HepG2 (cell line): ENCODE measurements around the gene DENND10. TPM values are rescaled to one million over a fixed set of nuclear protein-coding genes. Genes with fewer than 3 reads are reported as not detected.

ENCODE experiments used
- CHD2 ChIP-seq: IDR thresholded peaks from 2 replicates; pipeline ENCODE4 v1.6.1; 2011; ENCODE audit warnings: low read depth, low read length, improper control_type of control experiment
- GLI4 ChIP-seq: sonication (generic); formaldehyde crosslinking; IDR thresholded peaks from 2 replicates; pipeline ENCODE4 v1.5.1; 2020; ENCODE audit warnings: missing genetic modification reagents, mild to moderate bottlenecking, moderate library complexity, borderline replicate concordance
- HMG20A ChIP-seq: IDR thresholded peaks from 2 replicates; pipeline ENCODE4 v1.6.1; 2016; ENCODE audit warnings: borderline replicate concordance
- HOXA7 ChIP-seq: sonication (generic); formaldehyde crosslinking; IDR thresholded peaks from 2 replicates; pipeline ENCODE4 v1.8.1; 2022; ENCODE audit warnings: mild to moderate bottlenecking, missing genetic modification reagents, moderate library complexity
- LCORL ChIP-seq, 2 experiments: fragments of 450-650 bp in 1 of 2; sonication (generic) in 1 of 2; formaldehyde crosslinking in 1 of 2; IDR thresholded peaks; 2 replicates each; pipeline versions ENCODE4 v1.5.0 to v1.6.1; 2017 to 2020; ENCODE audit warnings: antibody characterized with exemption in 1 of 2, missing genetic modification reagents in 1 of 2
- MAFK ChIP-seq, 2 experiments: IDR thresholded peaks in 1 of 2; conservative IDR thresholded peaks in 1 of 2; 2 replicates each; pipeline ENCODE4 v1.6.1; 2011; ENCODE audit warnings: improper control_type of control experiment in 2 of 2, low read length in 2 of 2
- MED1 ChIP-seq: sonication (generic); formaldehyde crosslinking; IDR thresholded peaks from 2 replicates; pipeline ENCODE4 v1.4.0; 2020; ENCODE audit warnings: missing genetic modification reagents
- MED13 ChIP-seq: sonication (generic); formaldehyde crosslinking; IDR thresholded peaks from 2 replicates; pipeline ENCODE4 v1.5.0; 2020; ENCODE audit warnings: missing genetic modification reagents
- MLLT10 ChIP-seq: sonication (generic); formaldehyde crosslinking; IDR thresholded peaks from 2 replicates; pipeline ENCODE4 v1.4.0; 2020; ENCODE audit warnings: missing genetic modification reagents
- PAX8 ChIP-seq: sonication (generic); formaldehyde crosslinking; IDR thresholded peaks from 2 replicates; pipeline ENCODE4 v1.8.0; 2022; ENCODE audit warnings: mild to moderate bottlenecking, missing genetic modification reagents, borderline replicate concordance
- RFXAP ChIP-seq: sonication (generic); formaldehyde crosslinking; IDR thresholded peaks from 2 replicates; pipeline ENCODE4 v1.4.0; 2020; ENCODE audit warnings: missing genetic modification reagents, borderline replicate concordance
- SAFB2 ChIP-seq: sonication (generic); formaldehyde crosslinking; IDR thresholded peaks from 2 replicates; pipeline ENCODE4 v1.5.1; 2020; ENCODE audit warnings: missing genetic modification reagents, low read depth, mild to moderate bottlenecking, borderline replicate concordance
- SP4 ChIP-seq: sonication (generic); formaldehyde crosslinking; IDR thresholded peaks from 2 replicates; pipeline ENCODE4 v1.8.1; 2023; ENCODE audit warnings: mild to moderate bottlenecking, missing genetic modification reagents
- SRY ChIP-seq: sonication (generic); formaldehyde crosslinking; IDR thresholded peaks from 2 replicates; pipeline ENCODE4 v1.8.0; 2022; ENCODE audit warnings: mild to moderate bottlenecking, missing genetic modification reagents
- STAG1 ChIP-seq: sonication (generic); formaldehyde crosslinking; IDR thresholded peaks from 2 replicates; pipeline ENCODE4 v1.4.0; 2020; ENCODE audit warnings: missing genetic modification reagents
- WIZ ChIP-seq: sonication (generic); formaldehyde crosslinking; IDR thresholded peaks from 2 replicates; pipeline ENCODE4 v1.5.1; 2020; ENCODE audit warnings: mild to moderate bottlenecking, missing genetic modification reagents
- ZBTB20 ChIP-seq: sonication (generic); formaldehyde crosslinking; IDR thresholded peaks from 2 replicates; pipeline ENCODE4 v1.8.1; 2023; ENCODE audit warnings: missing genetic modification reagents, low read depth, mild to moderate bottlenecking, borderline replicate concordance
- ZC3H4 ChIP-seq: sonication (generic); formaldehyde crosslinking; IDR thresholded peaks from 2 replicates; pipeline ENCODE4 v1.4.0; 2020; ENCODE audit warnings: missing genetic modification reagents, borderline replicate concordance
- ZNF3 ChIP-seq: IDR thresholded peaks from 2 replicates; pipeline ENCODE4 v1.7.0; 2017; ENCODE audit warnings: inconsistent platforms
- ZNF382 ChIP-seq: sonication (generic); formaldehyde crosslinking; IDR thresholded peaks from 2 replicates; pipeline ENCODE4 v1.5.0; 2020; ENCODE audit warnings: missing genetic modification reagents, mild to moderate bottlenecking, borderline replicate concordance
- ZNF615 ChIP-seq: sonication (generic); formaldehyde crosslinking; IDR thresholded peaks from 2 replicates; pipeline ENCODE4 v1.5.0; 2020; ENCODE audit warnings: mild to moderate bottlenecking, missing genetic modification reagents, borderline replicate concordance
- ZNF883 ChIP-seq: sonication (generic); formaldehyde crosslinking; IDR thresholded peaks from 2 replicates; pipeline ENCODE4 v1.5.1; 2020; ENCODE audit warnings: mild to moderate bottlenecking, missing genetic modification reagents; ENCODE audit errors: not compliant biosample characterization
- polyA plus RNA-seq, 8 experiments: library from polyadenylated mRNA; depleted of rRNA in 3 of 8; stranded (reverse) in 7 of 8; unstranded in 1 of 8; fragments of >200 nt; fragmentation: Illumina TruSeq in 4 of 8; extraction: Trizol in 4 of 8; gene quantifications; 2 replicates each; pipeline versions ENCODE4 v1.2.1 to v1.2.3, GENCODE V29; 2011 to 2016; ENCODE audit warnings: low read depth in 4 of 8, missing spikeins in 1 of 8, mixed read lengths in 1 of 8; ENCODE audit not compliant: insufficient read depth in 1 of 8
- total RNA-seq, 5 experiments: library from RNA; depleted of rRNA; stranded (reverse); fragments of >200 nt; fragmentation: Illumina TruSeq; extraction: Trizol; gene quantifications; 2 replicates each; pipeline ENCODE4 v1.2.3, GENCODE V29; 2016; ENCODE audit warnings: low read depth in 1 of 5
- TF ChIP-seq, protein P1 (sequence below): sonication (generic); formaldehyde crosslinking; IDR thresholded peaks from 2 replicates; pipeline ENCODE4 v1.4.0; 2020; ENCODE audit warnings: mild to moderate bottlenecking, missing genetic modification reagents, borderline replicate concordance
- TF ChIP-seq, protein P2 (sequence below): sonication (generic); formaldehyde crosslinking; IDR thresholded peaks from 2 replicates; pipeline ENCODE4 v1.4.0; 2020; ENCODE audit warnings: mild to moderate bottlenecking, missing genetic modification reagents
- TF ChIP-seq, protein P3 (sequence below): IDR thresholded peaks from 2 replicates; pipeline ENCODE4 v1.6.1; 2016; ENCODE audit warnings: low read depth, control low read depth
- TF ChIP-seq, protein P4 (sequence below): IDR thresholded peaks from 2 replicates; pipeline ENCODE4 v1.6.1; 2012; ENCODE audit warnings: low read depth, low read length, improper control_type of control experiment

The DENND10 gene
- total and polyA plus RNA-seq, 2 of the 13 experiments (the other 11 are each of a cell fraction or from before 2014, with no cell fraction given): 43.7 to 78.8 TPM

DNA sequence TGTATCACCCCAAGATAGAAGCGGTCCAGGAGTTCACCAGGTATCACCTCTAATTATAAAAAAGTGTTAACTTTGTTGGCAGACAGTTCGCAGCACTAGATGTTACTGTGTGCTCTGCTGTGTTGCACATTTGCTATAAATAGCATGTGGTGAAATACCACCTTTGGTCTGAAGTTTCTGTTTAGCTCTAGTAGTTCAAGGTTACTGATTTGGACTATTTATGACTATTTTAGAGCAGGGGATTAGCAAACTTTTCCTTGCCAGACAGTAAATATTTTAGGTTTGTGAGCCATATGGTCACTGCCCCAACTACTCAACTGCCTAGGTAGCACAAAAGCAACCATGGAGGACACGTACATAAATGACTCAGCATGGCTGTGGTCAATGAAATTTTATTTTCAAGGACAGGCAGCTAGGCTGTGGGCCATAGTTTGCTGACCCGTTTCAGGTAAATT is 16.5 kb downstream of the DENND10 start (continued):
- TF ChIP-seq, protein P1, sequence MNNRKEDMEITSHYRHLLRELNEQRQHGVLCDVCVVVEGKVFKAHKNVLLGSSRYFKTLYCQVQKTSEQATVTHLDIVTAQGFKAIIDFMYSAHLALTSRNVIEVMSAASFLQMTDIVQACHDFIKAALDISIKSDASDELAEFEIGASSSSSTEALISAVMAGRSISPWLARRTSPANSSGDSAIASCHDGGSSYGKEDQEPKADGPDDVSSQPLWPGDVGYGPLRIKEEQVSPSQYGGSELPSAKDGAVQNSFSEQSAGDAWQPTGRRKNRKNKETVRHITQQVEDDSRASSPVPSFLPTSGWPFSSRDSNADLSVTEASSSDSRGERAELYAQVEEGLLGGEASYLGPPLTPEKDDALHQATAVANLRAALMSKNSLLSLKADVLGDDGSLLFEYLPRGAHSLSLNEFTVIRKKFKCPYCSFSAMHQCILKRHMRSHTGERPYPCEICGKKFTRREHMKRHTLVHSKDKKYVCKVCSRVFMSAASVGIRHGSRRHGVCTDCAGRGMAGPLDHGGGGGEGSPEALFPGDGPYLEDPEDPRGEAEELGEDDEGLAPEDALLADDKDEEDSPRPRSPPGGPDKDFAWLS: no peak
- TF ChIP-seq, protein P2, sequence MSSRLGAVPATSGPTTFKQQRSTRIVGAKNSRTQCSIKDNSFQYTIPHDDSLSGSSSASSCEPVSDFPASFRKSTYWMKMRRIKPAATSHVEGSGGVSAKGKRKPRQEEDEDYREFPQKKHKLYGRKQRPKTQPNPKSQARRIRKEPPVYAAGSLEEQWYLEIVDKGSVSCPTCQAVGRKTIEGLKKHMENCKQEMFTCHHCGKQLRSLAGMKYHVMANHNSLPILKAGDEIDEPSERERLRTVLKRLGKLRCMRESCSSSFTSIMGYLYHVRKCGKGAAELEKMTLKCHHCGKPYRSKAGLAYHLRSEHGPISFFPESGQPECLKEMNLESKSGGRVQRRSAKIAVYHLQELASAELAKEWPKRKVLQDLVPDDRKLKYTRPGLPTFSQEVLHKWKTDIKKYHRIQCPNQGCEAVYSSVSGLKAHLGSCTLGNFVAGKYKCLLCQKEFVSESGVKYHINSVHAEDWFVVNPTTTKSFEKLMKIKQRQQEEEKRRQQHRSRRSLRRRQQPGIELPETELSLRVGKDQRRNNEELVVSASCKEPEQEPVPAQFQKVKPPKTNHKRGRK (CRISPR knock-in tag): no peak
- TF ChIP-seq HOXA7 (CRISPR knock-in tag) (no peak), MED1 (peak; percentile 96), LCORL (IDR thresholded peaks at IDR 0.05) (peak; percentile 79; the same call in 1 of the 2 replicates), LCORL (CRISPR knock-in tag; IDR thresholded peaks at IDR 0.05) (peak; percentile 96), ZNF615 (CRISPR knock-in tag) (no peak), GLI4 (CRISPR knock-in tag) (no peak), HMG20A (CRISPR knock-in tag) (peak; percentile 93), MLLT10 (CRISPR knock-in tag) (no peak), ZNF3 (CRISPR knock-in tag) (no peak), ZBTB20 (CRISPR knock-in tag) (peak; percentile 77; the same call in 1 of the 2 replicates), STAG1 (peak; percentile 26), CHD2 (no peak), RFXAP (CRISPR knock-in tag) (0 out of 2 replicates have a peak, but pooled peaks have one; percentile 29), WIZ (CRISPR knock-in tag) (no peak), SP4 (CRISPR knock-in tag) (no peak), SAFB2 (CRISPR knock-in tag) (no peak), MED13 (CRISPR knock-in tag) (no peak), ZC3H4 (CRISPR knock-in tag) (no peak), SRY (CRISPR knock-in tag) (no peak), ZNF382 (CRISPR knock-in tag) (no peak), PAX8 (CRISPR knock-in tag) (no peak), ZNF883 (CRISPR knock-in tag) (no peak), MAFK (conservative IDR thresholded peaks at IDR 0.05 in 1 of 2, IDR thresholded peaks at IDR 0.05 in 1 of 2; ENCODE audit: low read length in 2 of 2) (peak; percentile 81 to 94)
- TF ChIP-seq, protein P3, sequence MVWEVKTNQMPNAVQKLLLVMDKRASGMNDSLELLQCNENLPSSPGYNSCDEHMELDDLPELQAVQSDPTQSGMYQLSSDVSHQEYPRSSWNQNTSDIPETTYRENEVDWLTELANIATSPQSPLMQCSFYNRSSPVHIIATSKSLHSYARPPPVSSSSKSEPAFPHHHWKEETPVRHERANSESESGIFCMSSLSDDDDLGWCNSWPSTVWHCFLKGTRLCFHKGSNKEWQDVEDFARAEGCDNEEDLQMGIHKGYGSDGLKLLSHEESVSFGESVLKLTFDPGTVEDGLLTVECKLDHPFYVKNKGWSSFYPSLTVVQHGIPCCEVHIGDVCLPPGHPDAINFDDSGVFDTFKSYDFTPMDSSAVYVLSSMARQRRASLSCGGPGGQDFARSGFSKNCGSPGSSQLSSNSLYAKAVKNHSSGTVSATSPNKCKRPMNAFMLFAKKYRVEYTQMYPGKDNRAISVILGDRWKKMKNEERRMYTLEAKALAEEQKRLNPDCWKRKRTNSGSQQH: no peak
- TF ChIP-seq, protein P4, sequence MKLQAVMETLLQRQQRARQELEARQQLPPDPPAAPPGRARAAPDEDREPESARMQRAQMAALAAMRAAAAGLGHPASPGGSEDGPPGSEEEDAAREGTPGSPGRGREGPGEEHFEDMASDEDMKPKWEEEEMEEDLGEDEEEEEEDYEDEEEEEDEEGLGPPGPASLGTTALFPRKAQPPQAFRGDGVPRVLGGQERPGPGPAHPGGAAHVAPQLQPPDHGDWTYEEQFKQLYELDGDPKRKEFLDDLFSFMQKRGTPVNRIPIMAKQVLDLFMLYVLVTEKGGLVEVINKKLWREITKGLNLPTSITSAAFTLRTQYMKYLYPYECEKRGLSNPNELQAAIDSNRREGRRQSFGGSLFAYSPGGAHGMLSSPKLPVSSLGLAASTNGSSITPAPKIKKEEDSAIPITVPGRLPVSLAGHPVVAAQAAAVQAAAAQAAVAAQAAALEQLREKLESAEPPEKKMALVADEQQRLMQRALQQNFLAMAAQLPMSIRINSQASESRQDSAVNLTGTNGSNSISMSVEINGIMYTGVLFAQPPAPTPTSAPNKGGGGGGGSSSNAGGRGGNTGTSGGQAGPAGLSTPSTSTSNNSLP: no peak; the same call in 1 of the 2 replicates
